ENCODE measurements around the gene NRXN3.

The NRXN3 gene

GRCh38 chr14:78356391-78356790 is 186.2 kb downstream of the NRXN3 start:
- H3K9me3 ChIP-seq (ENCODE audit: control insufficient read depth, low read length), result no peaks in the 10 kb centered on the region
- no peak overlapping the region for H3K27ac ChIP-seq (ENCODE audit: insufficient read depth, low read length, poor library complexity, severe bottlenecking)
- H3K4me1 ChIP-seq (ENCODE audit: control insufficient read depth, insufficient read depth, low read length, poor library complexity, severe bottlenecking), result no peaks in the 10 kb centered on the region
- H3K36me3 ChIP-seq (ENCODE audit: control insufficient read depth, insufficient read depth, low read length), result no peaks in the 10 kb centered on the region
- no peak overlapping the region for H3K4me3 ChIP-seq (ENCODE audit: insufficient read depth, low read depth, low read length, poor library complexity, severe bottlenecking)
- no peak for DNase-seq
- H3K27me3 ChIP-seq (replicated peaks; ENCODE audit: control insufficient read depth, insufficient read depth, low read length, poor library complexity, severe bottlenecking), result no peaks in the 10 kb centered on the region

GRCh38 chr14:78358591-78358990 is 188.4 kb downstream of the NRXN3 start:
- Histone ChIP-seq H3K9me3 (ENCODE audit: control insufficient read depth, low read length) (no peaks in the 10 kb centered on the region), H3K27me3 (replicated peaks; ENCODE audit: control insufficient read depth, insufficient read depth, low read length, poor library complexity, severe bottlenecking) (no peaks in the 10 kb centered on the region), H3K4me3 (ENCODE audit: insufficient read depth, low read depth, low read length, poor library complexity, severe bottlenecking) (no peak overlapping the region), H3K4me1 (ENCODE audit: control insufficient read depth, insufficient read depth, low read length, poor library complexity, severe bottlenecking) (no peaks in the 10 kb centered on the region), H3K27ac (ENCODE audit: insufficient read depth, low read length, poor library complexity, severe bottlenecking) (no peak overlapping the region), H3K36me3 (ENCODE audit: control insufficient read depth, insufficient read depth, low read length) (no peaks in the 10 kb centered on the region)
- no peak for DNase-seq

- Histone ChIP-seq H3K4me1 (ENCODE audit: control insufficient read depth, insufficient read depth, low read length, poor library complexity, severe bottlenecking) (no peaks in the 10 kb centered on the region), H3K4me3 (ENCODE audit: insufficient read depth, low read depth, low read length, poor library complexity, severe bottlenecking) (no peak overlapping the region), H3K27me3 (replicated peaks; ENCODE audit: control insufficient read depth, insufficient read depth, low read length, poor library complexity, severe bottlenecking) (no peaks in the 10 kb centered on the region), H3K36me3 (ENCODE audit: control insufficient read depth, insufficient read depth, low read length) (no peaks in the 10 kb centered on the region), H3K9me3 (ENCODE audit: control insufficient read depth, low read length) (no peaks in the 10 kb centered on the region), H3K27ac (ENCODE audit: insufficient read depth, low read length, poor library complexity, severe bottlenecking) (no peak overlapping the region)
- DNase-seq, result no peak
Observed at GRCh38 chr14:78359581-78359980, 189.4 kb downstream of the NRXN3 start.

GRCh38 chr14:78363008-78363407 is 192.8 kb downstream of the NRXN3 start:
- Histone ChIP-seq H3K27me3 (replicated peaks; ENCODE audit: control insufficient read depth, insufficient read depth, low read length, poor library complexity, severe bottlenecking) (no peaks in the 10 kb centered on the region), H3K4me1 (ENCODE audit: control insufficient read depth, insufficient read depth, low read length, poor library complexity, severe bottlenecking) (no peaks in the 10 kb centered on the region)
- DNase-seq, result no peak

GRCh38 chr14:78367355-78367754 is 197.2 kb downstream of the NRXN3 start:
- no peaks in the 10 kb centered on the region for H3K36me3 ChIP-seq (ENCODE audit: control insufficient read depth, insufficient read depth, low read length)
- H3K4me3 ChIP-seq (ENCODE audit: insufficient read depth, low read depth, low read length, poor library complexity, severe bottlenecking), result no peak overlapping the region
- H3K4me1 ChIP-seq (ENCODE audit: control insufficient read depth, insufficient read depth, low read length, poor library complexity, severe bottlenecking), result no peaks in the 10 kb centered on the region
- H3K27me3 ChIP-seq (replicated peaks; ENCODE audit: control insufficient read depth, insufficient read depth, low read length, poor library complexity, severe bottlenecking), result no peaks in the 10 kb centered on the region
- DNase-seq, result no peak
- no peak overlapping the region for H3K27ac ChIP-seq (ENCODE audit: insufficient read depth, low read length, poor library complexity, severe bottlenecking)
- H3K9me3 ChIP-seq (ENCODE audit: control insufficient read depth, low read length), result no peaks in the 10 kb centered on the region

More at GRCh38 chr14:78363008-78363407, 192.8 kb downstream of the NRXN3 start:
- Histone ChIP-seq H3K4me3 (ENCODE audit: insufficient read depth, low read depth, low read length, poor library complexity, severe bottlenecking) (no peak overlapping the region), H3K27ac (ENCODE audit: insufficient read depth, low read length, poor library complexity, severe bottlenecking) (no peak overlapping the region), H3K36me3 (ENCODE audit: control insufficient read depth, insufficient read depth, low read length) (no peaks in the 10 kb centered on the region), H3K9me3 (ENCODE audit: control insufficient read depth, low read length) (no peaks in the 10 kb centered on the region)

GRCh38 chr14:78383060-78383459 is 212.9 kb downstream of the NRXN3 start:
- no peaks in the 10 kb centered on the region for H3K4me1 ChIP-seq (ENCODE audit: control insufficient read depth, insufficient read depth, low read length, poor library complexity, severe bottlenecking)
- H3K27ac ChIP-seq (ENCODE audit: insufficient read depth, low read length, poor library complexity, severe bottlenecking), result no peak overlapping the region
- H3K27me3 ChIP-seq (replicated peaks; ENCODE audit: control insufficient read depth, insufficient read depth, low read length, poor library complexity, severe bottlenecking), result no peaks in the 10 kb centered on the region
- no peak for DNase-seq
- no peaks in the 10 kb centered on the region for H3K36me3 ChIP-seq (ENCODE audit: control insufficient read depth, insufficient read depth, low read length)
- no peaks in the 10 kb centered on the region for H3K9me3 ChIP-seq (ENCODE audit: control insufficient read depth, low read length)
- H3K4me3 ChIP-seq (ENCODE audit: insufficient read depth, low read depth, low read length, poor library complexity, severe bottlenecking), result no peak overlapping the region

- H3K27me3 ChIP-seq (replicated peaks; ENCODE audit: control insufficient read depth, insufficient read depth, low read length, poor library complexity, severe bottlenecking), result no peaks in the 10 kb centered on the region
- H3K4me1 ChIP-seq (ENCODE audit: control insufficient read depth, insufficient read depth, low read length, poor library complexity, severe bottlenecking), result no peaks in the 10 kb centered on the region
- DNase-seq, result no peak
- H3K4me3 ChIP-seq (ENCODE audit: insufficient read depth, low read depth, low read length, poor library complexity, severe bottlenecking), result no peak overlapping the region
- H3K36me3 ChIP-seq (ENCODE audit: control insufficient read depth, insufficient read depth, low read length), result no peaks in the 10 kb centered on the region
- no peak overlapping the region for H3K27ac ChIP-seq (ENCODE audit: insufficient read depth, low read length, poor library complexity, severe bottlenecking)
- no peaks in the 10 kb centered on the region for H3K9me3 ChIP-seq (ENCODE audit: control insufficient read depth, low read length)
Observed at GRCh38 chr14:78398216-78398615, 228.0 kb downstream of the NRXN3 start.

- H3K4me1 ChIP-seq (ENCODE audit: control insufficient read depth, insufficient read depth, low read length, poor library complexity, severe bottlenecking), result no peaks in the 10 kb centered on the region
- H3K27ac ChIP-seq (ENCODE audit: insufficient read depth, low read length, poor library complexity, severe bottlenecking), result no peak overlapping the region
- no peak overlapping the region for H3K4me3 ChIP-seq (ENCODE audit: insufficient read depth, low read depth, low read length, poor library complexity, severe bottlenecking)
- no peaks in the 10 kb centered on the region for H3K27me3 ChIP-seq (replicated peaks; ENCODE audit: control insufficient read depth, insufficient read depth, low read length, poor library complexity, severe bottlenecking)
- H3K9me3 ChIP-seq (ENCODE audit: control insufficient read depth, low read length), result no peaks in the 10 kb centered on the region
- DNase-seq, result no peak
- H3K36me3 ChIP-seq (ENCODE audit: control insufficient read depth, insufficient read depth, low read length), result no peaks in the 10 kb centered on the region
Observed at GRCh38 chr14:78399316-78399889, 229.2 kb downstream of the NRXN3 start.

- no peak for DNase-seq
- H3K36me3 ChIP-seq (ENCODE audit: control insufficient read depth, insufficient read depth, low read length), result no peaks in the 10 kb centered on the region
- no peak overlapping the region for H3K4me3 ChIP-seq (ENCODE audit: insufficient read depth, low read depth, low read length, poor library complexity, severe bottlenecking)
- no peaks in the 10 kb centered on the region for H3K9me3 ChIP-seq (ENCODE audit: control insufficient read depth, low read length)
- no peaks in the 10 kb centered on the region for H3K27me3 ChIP-seq (replicated peaks; ENCODE audit: control insufficient read depth, insufficient read depth, low read length, poor library complexity, severe bottlenecking)
- no peak overlapping the region for H3K27ac ChIP-seq (ENCODE audit: insufficient read depth, low read length, poor library complexity, severe bottlenecking)
- no peaks in the 10 kb centered on the region for H3K4me1 ChIP-seq (ENCODE audit: control insufficient read depth, insufficient read depth, low read length, poor library complexity, severe bottlenecking)
Observed at GRCh38 chr14:78401866-78402265, 231.7 kb downstream of the NRXN3 start.

- no peak overlapping the region for H3K4me3 ChIP-seq (ENCODE audit: insufficient read depth, low read depth, low read length, poor library complexity, severe bottlenecking)
- H3K36me3 ChIP-seq (ENCODE audit: control insufficient read depth, insufficient read depth, low read length), result no peaks in the 10 kb centered on the region
- H3K27ac ChIP-seq (ENCODE audit: insufficient read depth, low read length, poor library complexity, severe bottlenecking), result no peak overlapping the region
- no peaks in the 10 kb centered on the region for H3K27me3 ChIP-seq (replicated peaks; ENCODE audit: control insufficient read depth, insufficient read depth, low read length, poor library complexity, severe bottlenecking)
- H3K9me3 ChIP-seq (ENCODE audit: control insufficient read depth, low read length), result no peaks in the 10 kb centered on the region
- H3K4me1 ChIP-seq (ENCODE audit: control insufficient read depth, insufficient read depth, low read length, poor library complexity, severe bottlenecking), result no peaks in the 10 kb centered on the region
- DNase-seq, result no peak
Observed at GRCh38 chr14:78403278-78403815, 233.2 kb downstream of the NRXN3 start.

Measured in effector memory CD4-positive, alpha-beta T cell (primary cell).